ENCODE measurements around the gene CUBN. TPM values are rescaled to one million over a fixed set of nuclear protein-coding genes. Genes with fewer than 3 reads are reported as not detected.

The CUBN gene
- total RNA-seq, 3 donors from 2014 or later: 0.31 to 1.9 (median 0.38) TPM

- intact Hi-C loops (cut with DNase I, micrococcal nuclease): no loop called here
- no peak for TF ChIP-seq CTCF (IDR thresholded peaks at IDR 0.05)
- H3K4me1 ChIP-seq (ENCODE audit: low read depth): no peaks in the 10 kb centered on the region
- ATAC-seq (no peak), DNase-seq (no peak)
- H3K9me3 ChIP-seq: no peaks in the 10 kb centered on the region
- H3K36me3 ChIP-seq (ENCODE audit: low read depth): no peaks in the 10 kb centered on the region
- H3K4me3 ChIP-seq: no peak overlapping the region
Observed at GRCh38 chr10:17122726-17123661, 6.6 kb downstream of the CUBN start.

GRCh38 chr10:17122052-17122451 is 7.6 kb downstream of the CUBN start:
- Histone ChIP-seq H3K9me3 (no peaks in the 10 kb centered on the region), H3K36me3 (ENCODE audit: low read depth) (no peaks in the 10 kb centered on the region), H3K4me3 (no peak overlapping the region), H3K4me1 (ENCODE audit: low read depth) (no peaks in the 10 kb centered on the region)
- no peak for ATAC-seq
- intact Hi-C loops (cut with DNase I, micrococcal nuclease): no loop called here
- no peak for TF ChIP-seq CTCF (IDR thresholded peaks at IDR 0.05)
- no peak for DNase-seq

GRCh38 chr10:17120694-17121093 is 8.9 kb downstream of the CUBN start:
- Histone ChIP-seq H3K4me1 (ENCODE audit: low read depth) (no peaks in the 10 kb centered on the region), H3K4me3 (no peak overlapping the region), H3K9me3 (no peaks in the 10 kb centered on the region), H3K36me3 (ENCODE audit: low read depth) (no peaks in the 10 kb centered on the region)
- no peak for DNase-seq
- ATAC-seq: no peak
- intact Hi-C loops (cut with DNase I, micrococcal nuclease): no loop called here
- TF ChIP-seq CTCF (IDR thresholded peaks at IDR 0.05): no peak

GRCh38 chr10:17119845-17120244 is 9.8 kb downstream of the CUBN start:
- ATAC-seq: no peak
- TF ChIP-seq CTCF (IDR thresholded peaks at IDR 0.05): no peak
- no peaks in the 10 kb centered on the region for H3K36me3 ChIP-seq (ENCODE audit: low read depth)
- no peak for DNase-seq
- peaks cover 5% of the 10 kb centered on the region for H3K4me1 ChIP-seq (ENCODE audit: low read depth)
- intact Hi-C loops (cut with DNase I, micrococcal nuclease): no loop called here
- H3K4me3 ChIP-seq: no peak overlapping the region
- no peaks in the 10 kb centered on the region for H3K9me3 ChIP-seq

- no peak for DNase-seq
- Histone ChIP-seq H3K4me3 (no peak overlapping the region), H3K9me3 (no peaks in the 10 kb centered on the region), H3K36me3 (ENCODE audit: low read depth) (no peaks in the 10 kb centered on the region), H3K4me1 (ENCODE audit: low read depth) (peaks cover 5% of the 10 kb centered on the region)
- intact Hi-C loops (cut with DNase I, micrococcal nuclease): no loop called here
- ATAC-seq: peak; percentile 31
- TF ChIP-seq CTCF (IDR thresholded peaks at IDR 0.05): no peak
Observed at GRCh38 chr10:17116193-17116592, 13.4 kb downstream of the CUBN start.

All from mucosa of descending colon (tissue), 3 donors.